SU-DHL-6 (cell line): ENCODE results near the gene SIL1.

Source experiments
- H2AFZ ChIP-seq: fragments of 200-600 bp; sonication (generic); 2 replicates; pipeline ENCODE4 v1.6.1; 2014; ENCODE audit warnings: low read depth, mild to moderate bottlenecking, moderate library complexity, mixed read lengths, antibody characterized with exemption, low read length; ENCODE audit not compliant: severe bottlenecking
- H3F3A ChIP-seq: fragments of 200-600 bp; shearing (Covaris generic); 2 replicates; pipeline ENCODE4 v1.6.0; 2016; ENCODE audit warnings: antibody characterized with exemption, mild to moderate bottlenecking; ENCODE audit not compliant: insufficient read depth
- H3K27ac ChIP-seq: fragments of 200-600 bp; sonication (generic); 2 replicates; pipeline ENCODE4 v1.5.1; 2016; ENCODE audit warnings: low read depth, mild to moderate bottlenecking, low read length, moderate library complexity, mixed read lengths
- H3K27me3 ChIP-seq: fragments of 200-600 bp; sonication (generic), shearing (Covaris generic); 2 replicates; pipeline ENCODE4 v1.6.0; 2014; ENCODE audit warnings: mild to moderate bottlenecking, low read length
- H3K36me3 ChIP-seq: fragments of 200-600 bp; sonication (generic); 2 replicates; pipeline ENCODE4 v1.6.1; 2014; ENCODE audit warnings: mild to moderate bottlenecking, low read length, mixed read lengths
- H3K4me2 ChIP-seq: fragments of 300-600, 200-600 bp; shearing (Covaris generic), sonication (generic); 2 replicates; pipeline ENCODE4 v1.6.0; 2014; ENCODE audit warnings: low read length, low read depth, mild to moderate bottlenecking; ENCODE audit not compliant: poor library complexity, severe bottlenecking
- H3K4me3 ChIP-seq: fragments of 200-600 bp; sonication (generic); 2 replicates; pipeline ENCODE4 v1.5.1; 2014; ENCODE audit warnings: antibody characterized with exemption, low read length, mild to moderate bottlenecking, mixed read lengths; ENCODE audit not compliant: insufficient read depth, poor library complexity, severe bottlenecking
- H3K79me2 ChIP-seq: fragments of 200-600 bp; sonication (generic); 2 replicates; pipeline ENCODE4 v1.6.1; 2014; ENCODE audit warnings: mild to moderate bottlenecking, low read length, moderate library complexity; ENCODE audit not compliant: insufficient read depth
- H3K9ac ChIP-seq: fragments of 200-600 bp; sonication (generic); 2 replicates; pipeline ENCODE4 v1.7.0; 2014; ENCODE audit warnings: mild to moderate bottlenecking, low read length
- H3K9me2 ChIP-seq: fragments of 200-600 bp; sonication (generic); replicated peaks from 2 replicates; pipeline ENCODE4 v1.6.1; 2014; ENCODE audit warnings: low read length; ENCODE audit not compliant: insufficient read depth
- H3K9me3 ChIP-seq: fragments of 200-600 bp; sonication (generic); 2 replicates; pipeline ENCODE4 v1.6.1; 2014; ENCODE audit warnings: low read length, mixed read lengths; ENCODE audit not compliant: insufficient read depth
- H4K20me1 ChIP-seq: fragments of 200-600 bp; sonication (generic); 2 replicates; pipeline ENCODE4 v1.6.1; 2014; ENCODE audit warnings: low read depth, mild to moderate bottlenecking, antibody characterized with exemption, low read length, moderate library complexity, mixed read lengths
- EZH2phosphoT487 ChIP-seq: fragments of 200-600 bp; sonication (generic), shearing (Covaris generic); conservative IDR thresholded peaks from 2 replicates; pipeline ENCODE4 v1.6.1; 2018; ENCODE audit warnings: mild to moderate bottlenecking, antibody characterized with exemption, low read length, moderate library complexity, mixed read lengths
- TF ChIP-seq, protein P1 (sequence below): fragments of 200-600 bp; sonication (generic); IDR thresholded peaks from one replicate; pipeline ENCODE4 v1.5.1; 2017; ENCODE audit warnings: antibody characterized with exemption, mild to moderate bottlenecking, low read length, moderate library complexity; ENCODE audit not compliant: insufficient read depth, poor library complexity, severe bottlenecking

Gene SIL1

DNA sequence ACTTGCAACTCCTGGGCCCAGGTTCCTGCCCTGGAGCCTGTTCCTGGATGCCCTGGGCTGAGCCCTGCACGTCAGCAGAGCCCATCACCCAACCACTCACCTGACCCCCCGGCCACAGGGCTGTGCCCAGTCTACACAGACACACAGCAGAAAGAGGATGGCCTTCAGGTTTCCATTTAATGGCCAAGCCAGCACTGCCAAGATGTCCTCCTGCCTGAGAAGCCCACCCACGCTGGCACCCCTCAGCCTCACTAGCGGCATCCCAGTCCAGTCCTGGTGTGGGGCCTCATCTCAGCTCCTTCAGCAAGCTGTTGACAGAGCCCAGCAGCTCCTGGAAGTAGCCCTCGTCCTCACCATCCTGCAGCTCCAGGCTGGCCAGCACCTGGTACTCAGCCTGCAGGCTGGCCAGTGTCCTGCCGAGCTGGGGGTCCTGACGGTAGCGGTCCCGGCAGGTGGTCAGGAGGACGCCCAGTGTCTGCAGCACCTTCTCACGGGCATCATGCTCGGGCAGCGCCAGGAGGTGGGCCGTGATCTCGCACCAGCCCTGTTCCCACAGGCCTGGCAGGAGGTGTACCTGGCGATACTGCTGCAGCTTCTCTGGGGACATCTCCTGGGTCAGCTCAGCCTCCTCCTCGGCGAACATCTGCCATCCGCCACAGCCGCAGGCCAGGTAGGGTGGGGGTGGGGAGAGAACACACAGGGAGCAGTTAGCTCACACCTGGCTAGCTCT is 251.2 kb downstream of the SIL1 start:
- Histone ChIP-seq H3K4me3 (no peak overlapping the region), H3K36me3 (no peaks in the 10 kb centered on the region), H3K9me2 (no peaks in the 10 kb centered on the region), H3K27ac (no peak overlapping the region), H2AFZ (no peak overlapping the region), H3K27me3 (no peaks in the 10 kb centered on the region), H3K79me2 (no peaks in the 10 kb centered on the region), H3K9ac (no peak overlapping the region), H3F3A (no peaks in the 10 kb centered on the region), H4K20me1 (no peaks in the 10 kb centered on the region), H3K4me2 (no peak overlapping the region), H3K9me3 (no peaks in the 10 kb centered on the region)
- TF ChIP-seq, protein P1, sequence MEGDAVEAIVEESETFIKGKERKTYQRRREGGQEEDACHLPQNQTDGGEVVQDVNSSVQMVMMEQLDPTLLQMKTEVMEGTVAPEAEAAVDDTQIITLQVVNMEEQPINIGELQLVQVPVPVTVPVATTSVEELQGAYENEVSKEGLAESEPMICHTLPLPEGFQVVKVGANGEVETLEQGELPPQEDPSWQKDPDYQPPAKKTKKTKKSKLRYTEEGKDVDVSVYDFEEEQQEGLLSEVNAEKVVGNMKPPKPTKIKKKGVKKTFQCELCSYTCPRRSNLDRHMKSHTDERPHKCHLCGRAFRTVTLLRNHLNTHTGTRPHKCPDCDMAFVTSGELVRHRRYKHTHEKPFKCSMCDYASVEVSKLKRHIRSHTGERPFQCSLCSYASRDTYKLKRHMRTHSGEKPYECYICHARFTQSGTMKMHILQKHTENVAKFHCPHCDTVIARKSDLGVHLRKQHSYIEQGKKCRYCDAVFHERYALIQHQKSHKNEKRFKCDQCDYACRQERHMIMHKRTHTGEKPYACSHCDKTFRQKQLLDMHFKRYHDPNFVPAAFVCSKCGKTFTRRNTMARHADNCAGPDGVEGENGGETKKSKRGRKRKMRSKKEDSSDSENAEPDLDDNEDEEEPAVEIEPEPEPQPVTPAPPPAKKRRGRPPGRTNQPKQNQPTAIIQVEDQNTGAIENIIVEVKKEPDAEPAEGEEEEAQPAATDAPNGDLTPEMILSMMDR: no peak
- TF ChIP-seq EZH2phosphoT487: no peak

DNA sequence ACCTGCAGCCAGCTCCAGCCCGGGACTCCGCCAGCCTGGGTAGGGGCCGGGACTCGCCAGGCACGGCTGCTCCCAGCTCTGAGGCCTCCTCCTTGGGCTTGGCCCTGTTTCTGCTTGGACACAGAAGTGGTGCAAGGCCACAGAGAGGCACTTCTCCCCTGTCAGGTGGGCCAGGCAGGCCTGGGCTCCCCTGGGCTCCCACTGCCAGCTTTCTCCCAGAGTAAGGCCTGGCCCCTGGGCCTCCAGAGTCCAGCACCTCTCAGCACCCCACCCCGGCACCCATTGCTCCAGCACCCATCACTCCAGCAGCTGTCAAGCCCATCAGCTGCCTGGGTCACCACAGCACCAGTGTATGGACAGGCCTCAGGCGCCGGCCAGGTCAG is 251.9 kb downstream of the SIL1 start:
- H3K79me2 ChIP-seq: no peaks in the 10 kb centered on the region
- no peak overlapping the region for H3K4me2 ChIP-seq
- H3K36me3 ChIP-seq: no peaks in the 10 kb centered on the region
- H3F3A ChIP-seq: no peaks in the 10 kb centered on the region
- no peak overlapping the region for H3K9ac ChIP-seq
- no peak overlapping the region for H2AFZ ChIP-seq
- no peak overlapping the region for H3K27ac ChIP-seq
- H3K9me3 ChIP-seq: no peaks in the 10 kb centered on the region
- no peak for TF ChIP-seq EZH2phosphoT487
- TF ChIP-seq, protein P1: no peak
- no peaks in the 10 kb centered on the region for H3K9me2 ChIP-seq
- no peaks in the 10 kb centered on the region for H3K27me3 ChIP-seq
- H4K20me1 ChIP-seq: no peaks in the 10 kb centered on the region
- H3K4me3 ChIP-seq: no peak overlapping the region

DNA sequence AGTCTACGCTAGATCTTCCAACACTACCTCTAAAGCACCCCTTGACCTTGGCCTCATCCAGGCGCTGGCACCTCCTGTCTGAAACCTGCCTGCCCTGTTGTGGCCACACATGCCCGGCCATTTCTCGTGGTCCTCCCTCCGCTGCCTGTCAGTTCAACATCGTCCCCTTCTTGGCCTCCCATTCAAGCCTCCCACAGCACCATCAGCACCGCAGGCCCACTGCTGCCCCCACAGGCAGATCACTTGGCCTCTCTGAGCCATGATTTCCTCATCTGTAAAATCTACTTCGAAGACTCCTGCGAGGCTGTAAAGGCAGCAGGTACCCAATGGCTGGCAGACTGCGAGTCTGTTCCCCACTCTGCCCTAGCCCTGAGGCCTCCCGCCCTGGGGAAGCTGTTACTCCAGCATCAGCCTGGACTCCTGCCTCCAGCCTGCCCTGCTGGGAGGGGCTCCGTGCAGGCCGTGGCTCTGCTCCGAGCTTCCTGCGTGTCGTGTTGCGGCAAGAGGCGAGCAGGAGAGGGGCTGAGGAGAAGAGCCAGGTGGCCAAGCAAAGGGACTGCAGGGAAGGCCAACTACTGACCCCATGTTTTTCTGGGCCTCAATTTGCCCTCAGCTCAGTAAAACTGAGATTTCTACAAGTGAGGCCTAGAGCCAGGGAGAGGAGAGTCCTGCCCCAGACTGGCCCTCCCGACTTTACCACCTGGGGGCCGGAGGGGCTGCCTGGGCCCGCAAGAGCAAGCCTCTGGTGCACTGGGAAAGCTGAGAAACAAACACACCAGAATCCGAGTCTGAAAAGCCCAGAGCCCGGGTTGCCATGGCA is 252.5 kb downstream of the SIL1 start:
- no peaks in the 10 kb centered on the region for H3K79me2 ChIP-seq
- H3K9ac ChIP-seq: no peak overlapping the region
- H3K27me3 ChIP-seq: no peaks in the 10 kb centered on the region
- H3K4me2 ChIP-seq: no peak overlapping the region
- H3K36me3 ChIP-seq: no peaks in the 10 kb centered on the region
- no peak for TF ChIP-seq EZH2phosphoT487
- TF ChIP-seq, protein P1: no peak
- no peaks in the 10 kb centered on the region for H3K9me2 ChIP-seq
- H3K4me3 ChIP-seq: no peak overlapping the region
- H3K27ac ChIP-seq: no peak overlapping the region
- H3F3A ChIP-seq: no peaks in the 10 kb centered on the region
- H3K9me3 ChIP-seq: no peaks in the 10 kb centered on the region
- no peak overlapping the region for H2AFZ ChIP-seq
- no peaks in the 10 kb centered on the region for H4K20me1 ChIP-seq
